ENCODE data around the gene FMOD.

Gene FMOD

DNA sequence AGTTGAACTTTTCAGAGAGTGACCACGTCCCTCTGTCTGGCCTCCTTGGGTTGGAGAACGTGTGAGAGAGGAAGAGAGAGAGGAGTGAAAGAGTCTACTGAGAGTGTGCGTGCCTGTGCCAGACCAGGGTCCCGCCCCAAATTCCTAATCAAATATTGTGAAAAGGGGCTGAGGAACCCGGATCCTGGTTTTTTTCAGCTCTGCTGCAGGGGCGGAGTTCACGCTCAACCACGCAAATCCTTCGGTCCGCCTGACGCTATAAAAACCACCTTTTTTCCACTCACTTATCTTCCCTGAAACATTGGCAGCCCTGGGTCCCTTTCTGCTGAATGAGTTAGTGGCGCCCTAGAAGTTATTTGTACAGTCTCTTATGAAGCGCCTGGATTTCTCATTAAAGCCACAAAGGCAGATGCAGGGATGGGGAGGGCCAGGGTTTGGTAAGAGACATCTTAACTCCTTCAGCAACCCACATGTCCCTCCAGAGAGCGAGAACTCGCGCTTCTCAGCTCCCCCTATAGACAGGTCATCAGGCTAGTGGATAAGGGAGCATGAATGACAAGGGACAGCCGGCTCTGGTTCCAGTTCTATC is at the start of gene FMOD:
Gene FMOD, minus strand, starts transcription at position 86 of the 589 bp plus-strand sequence. CDS start 2,852 bp downstream, outside the sequence.
- ATAC-seq, result peak; percentile 44
- H3K27ac Mint-ChIP-seq, result peak within 1 kb of the TSS; percentile 52
- no peaks in the 10 kb centered on the region for H3K36me3 Mint-ChIP-seq
- H3K4me3 Mint-ChIP-seq, result peak within 1 kb of the TSS; percentile 58
- H3K9me3 Mint-ChIP-seq, result peaks cover 3% of the 10 kb centered on the region
- peaks cover 18% of the 10 kb centered on the region for H3K4me1 Mint-ChIP-seq
- H3K27me3 Mint-ChIP-seq, result peaks cover 61% of the 10 kb centered on the region

DNA sequence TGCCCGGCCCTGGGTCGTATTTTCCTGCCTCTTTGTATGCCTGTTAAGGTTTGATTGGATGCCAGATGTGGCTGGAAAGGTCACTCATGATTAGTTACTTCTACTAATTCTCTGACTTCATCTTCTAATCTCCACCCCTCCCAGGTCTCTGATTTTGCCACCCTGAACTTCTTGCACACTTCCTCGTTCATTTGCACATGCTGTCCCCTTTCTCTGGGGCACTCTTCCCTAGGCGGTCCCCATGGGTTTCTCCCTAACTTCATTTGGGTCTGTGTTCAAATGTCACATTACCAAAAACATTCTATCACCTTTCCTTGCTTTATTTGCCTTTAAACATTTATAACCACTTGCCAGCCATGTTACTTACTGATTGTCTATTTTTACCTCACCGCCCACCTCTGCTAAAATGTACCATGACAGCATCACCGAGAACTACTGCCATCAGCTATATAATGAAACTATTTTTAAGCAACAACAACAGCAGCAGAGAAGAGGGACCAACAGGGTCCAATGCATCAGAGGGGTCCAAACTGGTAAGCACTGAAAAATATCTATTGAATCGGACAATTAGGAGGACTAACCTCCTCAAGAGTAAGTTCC is 45.8 kb upstream of the FMOD start:
- no peak for ATAC-seq
- H3K4me3 Mint-ChIP-seq, result no peak overlapping the region

DNA sequence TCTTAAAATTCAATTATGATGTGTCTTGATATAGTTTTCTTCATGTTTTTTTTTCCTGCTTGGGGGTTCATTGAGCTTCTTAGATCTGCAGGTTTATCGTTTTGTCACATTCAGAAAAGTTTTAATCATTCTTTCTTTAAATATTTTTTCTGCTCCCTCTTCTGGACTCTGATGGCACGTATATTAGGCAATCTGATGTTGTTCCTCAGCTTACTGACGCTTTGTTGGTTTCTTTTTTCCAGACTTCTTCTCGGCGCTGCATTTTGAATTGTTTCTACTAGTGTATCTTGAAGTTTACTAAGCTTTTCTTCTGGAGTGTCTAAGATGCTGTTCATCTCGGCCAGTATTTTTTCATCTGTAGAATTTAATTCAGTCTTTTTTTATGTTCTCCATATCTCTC is 44.8 kb upstream of the FMOD start:
- Mint-ChIP-seq H3K27ac (no peak overlapping the region), H3K36me3 (no peaks in the 10 kb centered on the region), H3K4me3 (no peak overlapping the region), H3K27me3 (peaks cover 34% of the 10 kb centered on the region), H3K4me1 (peaks cover 6% of the 10 kb centered on the region), H3K9me3 (peaks cover 3% of the 10 kb centered on the region)
- ATAC-seq, result no peak

More for the DNA sequence above, 45.8 kb upstream of the FMOD start:
- peaks cover 6% of the 10 kb centered on the region for H3K4me1 Mint-ChIP-seq
- no peak overlapping the region for H3K27ac Mint-ChIP-seq
- H3K9me3 Mint-ChIP-seq, result peaks cover 3% of the 10 kb centered on the region
- H3K36me3 Mint-ChIP-seq, result peaks cover 4% of the 10 kb centered on the region
- H3K27me3 Mint-ChIP-seq, result peaks cover 34% of the 10 kb centered on the region

DNA sequence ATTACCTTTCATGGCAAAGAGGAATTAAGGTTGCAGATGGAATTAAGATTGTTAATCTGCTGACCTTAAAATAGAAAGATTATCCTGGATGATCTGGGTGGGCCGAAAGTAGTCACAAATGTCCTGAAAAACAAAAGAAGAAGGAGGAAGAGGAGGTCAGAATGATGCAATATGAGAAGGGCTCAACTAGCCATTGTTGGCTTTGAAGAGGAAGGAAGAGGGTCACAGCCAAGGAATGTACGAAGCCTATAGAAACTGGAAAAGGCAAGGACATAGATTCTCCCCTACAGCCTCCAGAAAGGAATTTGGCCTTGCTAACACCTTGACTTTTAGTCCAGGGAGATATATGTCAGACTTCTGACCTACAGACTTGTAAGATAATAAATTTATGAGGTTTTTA is 39.4 kb upstream of the FMOD start:
- H3K4me1 Mint-ChIP-seq, result no peaks in the 10 kb centered on the region
- peaks cover 7% of the 10 kb centered on the region for H3K27me3 Mint-ChIP-seq
- H3K27ac Mint-ChIP-seq, result no peak overlapping the region
- no peak for ATAC-seq
- H3K9me3 Mint-ChIP-seq, result peaks cover 3% of the 10 kb centered on the region
- no peaks in the 10 kb centered on the region for H3K36me3 Mint-ChIP-seq
- no peak overlapping the region for H3K4me3 Mint-ChIP-seq

DNA sequence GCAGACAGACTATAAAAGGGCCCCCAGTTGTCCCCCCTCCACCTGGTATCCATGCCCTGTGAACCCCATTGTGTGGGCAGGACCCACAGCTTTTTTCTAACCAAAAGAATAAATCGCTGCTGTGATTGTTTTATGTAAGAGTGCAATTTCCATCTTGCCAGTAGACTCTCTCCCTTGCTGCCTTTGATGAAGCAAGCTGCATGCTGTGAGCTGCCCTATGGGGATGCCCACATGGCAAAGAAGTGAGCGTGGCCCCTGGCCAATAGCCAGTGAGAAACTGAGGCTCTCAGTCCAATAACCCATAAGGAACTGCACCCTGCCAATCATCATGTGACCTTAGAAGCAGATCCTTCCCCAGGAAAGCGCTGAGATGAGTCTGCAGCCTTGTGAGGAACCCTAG is 37.8 kb upstream of the FMOD start:
- H3K36me3 Mint-ChIP-seq, result no peaks in the 10 kb centered on the region
- H3K27me3 Mint-ChIP-seq, result no peaks in the 10 kb centered on the region
- ATAC-seq, result no peak
- no peak overlapping the region for H3K4me3 Mint-ChIP-seq
- H3K9me3 Mint-ChIP-seq, result no peaks in the 10 kb centered on the region
- no peak overlapping the region for H3K27ac Mint-ChIP-seq
- no peaks in the 10 kb centered on the region for H3K4me1 Mint-ChIP-seq

DNA sequence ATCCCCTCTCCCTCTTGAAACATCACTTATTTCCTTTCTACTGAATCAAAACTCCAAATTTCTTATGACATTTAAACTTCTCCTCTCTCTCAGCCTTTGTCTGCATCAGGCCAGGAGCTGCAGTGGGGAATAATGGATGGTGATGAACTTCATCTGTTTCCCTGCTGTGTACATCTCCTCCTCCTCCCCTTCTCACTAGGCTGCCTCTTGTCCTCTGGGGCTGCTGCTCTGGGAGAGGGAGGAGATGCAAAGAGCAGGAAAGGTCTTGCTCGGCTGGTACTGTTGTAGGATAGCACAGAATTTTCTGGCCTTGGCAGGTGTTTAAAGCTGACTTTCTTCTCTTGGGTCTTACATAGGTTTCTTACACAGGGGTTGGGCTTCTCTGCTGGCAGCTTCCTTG is 31.1 kb upstream of the FMOD start:
- Mint-ChIP-seq H3K4me1 (peaks cover 40% of the 10 kb centered on the region), H3K36me3 (no peaks in the 10 kb centered on the region), H3K27me3 (no peaks in the 10 kb centered on the region), H3K4me3 (no peak overlapping the region), H3K27ac (peak overlapping the region; percentile 75), H3K9me3 (no peaks in the 10 kb centered on the region)
- ATAC-seq, result no peak

DNA sequence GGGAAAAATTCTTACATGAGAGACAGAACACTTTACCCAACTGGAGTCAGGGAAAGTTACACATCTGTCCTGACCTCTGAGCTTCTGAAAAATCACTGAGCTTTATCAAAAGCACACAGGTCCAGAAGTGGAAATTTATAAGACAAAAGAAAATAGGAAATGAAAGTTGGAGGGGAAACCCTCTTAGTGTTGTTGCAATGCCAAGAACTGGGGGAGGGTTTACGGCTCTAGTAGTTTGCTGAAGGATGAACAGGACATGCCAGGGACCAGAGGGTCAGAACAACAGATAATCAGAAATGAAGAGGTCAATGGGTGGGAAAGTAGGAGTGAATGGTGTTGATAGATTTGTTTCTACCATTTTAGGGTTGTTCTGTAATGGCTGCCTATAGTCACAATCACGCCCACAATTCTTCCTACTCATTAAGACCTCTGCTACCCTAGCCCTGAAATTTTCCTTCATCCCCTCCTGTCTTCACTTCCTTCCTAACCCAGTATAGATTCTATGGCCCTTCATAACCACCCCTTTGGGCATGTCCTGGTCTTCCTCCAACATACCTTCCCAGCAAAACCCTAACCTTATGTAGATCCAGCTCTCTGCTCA is 30.3 kb upstream of the FMOD start:
- Mint-ChIP-seq H3K4me1 (peaks cover 40% of the 10 kb centered on the region), H3K27me3 (no peaks in the 10 kb centered on the region), H3K27ac (peak overlapping the region; percentile 75), H3K36me3 (no peaks in the 10 kb centered on the region), H3K4me3 (peak overlapping the region; percentile 24), H3K9me3 (peaks cover 3% of the 10 kb centered on the region)
- ATAC-seq, result peak; percentile 92

DNA sequence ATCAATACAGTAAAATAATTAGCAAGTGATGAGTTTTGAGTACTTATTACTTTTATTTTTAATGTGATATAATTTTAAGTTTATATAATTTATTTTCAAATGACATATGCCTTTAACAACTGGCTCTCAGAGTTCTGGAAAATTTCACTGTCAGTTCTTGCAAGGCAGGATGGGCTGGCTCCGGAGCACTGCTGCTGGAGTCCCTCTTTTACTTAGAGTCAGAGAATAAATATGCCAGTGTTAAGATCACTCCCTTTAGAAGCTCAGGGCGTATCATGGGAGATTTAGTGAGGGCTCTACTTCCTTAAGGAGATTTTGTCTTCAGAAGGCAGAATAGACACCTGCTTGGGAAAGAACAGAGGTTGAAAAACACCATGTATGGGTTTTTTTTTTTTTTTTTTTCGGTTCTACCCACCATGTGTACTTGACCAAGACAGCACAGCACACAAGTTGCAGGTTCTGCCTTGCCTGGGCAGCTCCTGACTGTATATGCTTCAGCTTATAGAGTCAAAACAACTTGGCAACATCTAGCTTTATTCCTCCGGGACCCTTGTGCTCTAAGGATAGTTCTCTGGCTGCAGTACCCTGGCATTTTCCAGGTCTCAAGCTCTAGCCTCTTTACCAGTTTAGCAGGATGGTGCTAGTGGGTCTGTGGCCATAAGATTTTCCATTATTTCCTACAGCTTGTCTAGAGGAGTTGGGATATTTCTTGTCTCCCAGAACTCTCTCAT is 29.7 kb upstream of the FMOD start:
- peak; percentile 86 for ATAC-seq
- Mint-ChIP-seq H3K27ac (peak overlapping the region; percentile 75), H3K4me1 (peaks cover 40% of the 10 kb centered on the region), H3K36me3 (no peaks in the 10 kb centered on the region), H3K4me3 (peak overlapping the region; percentile 24), H3K27me3 (no peaks in the 10 kb centered on the region), H3K9me3 (peaks cover 3% of the 10 kb centered on the region)

DNA sequence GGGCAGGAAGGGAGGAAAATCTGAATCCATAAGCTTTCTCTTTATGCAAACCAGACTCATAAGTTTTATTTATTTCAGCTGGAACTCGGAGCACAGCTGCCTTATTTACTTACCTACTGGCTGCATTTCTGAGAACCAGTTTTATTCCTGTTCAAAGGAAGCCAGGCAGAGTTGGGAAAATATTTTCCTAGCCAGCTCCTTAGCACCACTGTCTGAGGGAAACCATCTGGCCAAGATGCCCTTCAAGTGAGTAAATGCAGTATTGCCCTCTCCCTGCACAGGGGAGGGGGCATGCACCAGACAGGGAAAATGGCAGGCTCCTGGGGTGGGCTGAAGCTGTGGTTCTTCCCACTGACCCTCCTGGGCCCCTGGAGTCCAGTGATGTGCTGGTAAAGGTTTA is 28.9 kb upstream of the FMOD start:
- H3K27me3 Mint-ChIP-seq, result no peaks in the 10 kb centered on the region
- ATAC-seq, result no peak
- peaks cover 3% of the 10 kb centered on the region for H3K9me3 Mint-ChIP-seq
- peaks cover 40% of the 10 kb centered on the region for H3K4me1 Mint-ChIP-seq
- H3K27ac Mint-ChIP-seq, result peak overlapping the region; percentile 71
- no peak overlapping the region for H3K4me3 Mint-ChIP-seq
- H3K36me3 Mint-ChIP-seq, result no peaks in the 10 kb centered on the region

DNA sequence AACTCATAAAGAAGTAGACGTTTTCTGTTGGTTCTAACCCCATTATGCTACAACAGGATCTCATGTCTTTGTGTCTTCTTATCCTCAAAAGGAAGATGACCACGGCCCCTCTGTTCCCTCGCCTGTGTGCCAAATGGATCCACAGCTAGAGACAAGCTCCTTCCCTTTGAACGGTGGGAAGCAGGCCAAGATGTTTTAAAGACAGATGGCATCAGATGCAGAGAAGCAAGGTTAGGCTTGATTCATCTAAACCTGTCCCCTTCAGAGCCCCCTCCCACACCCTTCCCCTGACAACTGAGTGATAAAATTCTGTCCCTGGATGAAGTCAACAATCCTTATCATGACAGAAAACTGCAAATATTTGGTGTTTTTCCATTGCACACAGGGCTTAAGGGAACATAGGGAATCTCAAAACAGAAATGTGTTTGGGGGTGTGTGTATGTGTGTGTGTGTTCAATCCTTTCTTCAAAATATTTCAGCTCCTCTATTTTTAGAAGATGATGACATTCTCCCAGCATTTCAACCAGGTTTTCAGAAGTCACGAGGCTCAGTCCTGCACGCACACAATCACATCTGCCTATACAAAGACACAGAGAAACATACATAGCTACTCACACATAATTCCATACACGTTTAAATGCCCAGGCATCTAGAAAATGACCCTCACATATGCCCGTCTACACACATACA is 27.8 kb upstream of the FMOD start:
- no peaks in the 10 kb centered on the region for H3K36me3 Mint-ChIP-seq
- peaks cover 3% of the 10 kb centered on the region for H3K9me3 Mint-ChIP-seq
- H3K4me3 Mint-ChIP-seq, result no peak overlapping the region
- no peak for ATAC-seq
- peaks cover 40% of the 10 kb centered on the region for H3K4me1 Mint-ChIP-seq
- H3K27ac Mint-ChIP-seq, result no peak overlapping the region
- no peaks in the 10 kb centered on the region for H3K27me3 Mint-ChIP-seq

DNA sequence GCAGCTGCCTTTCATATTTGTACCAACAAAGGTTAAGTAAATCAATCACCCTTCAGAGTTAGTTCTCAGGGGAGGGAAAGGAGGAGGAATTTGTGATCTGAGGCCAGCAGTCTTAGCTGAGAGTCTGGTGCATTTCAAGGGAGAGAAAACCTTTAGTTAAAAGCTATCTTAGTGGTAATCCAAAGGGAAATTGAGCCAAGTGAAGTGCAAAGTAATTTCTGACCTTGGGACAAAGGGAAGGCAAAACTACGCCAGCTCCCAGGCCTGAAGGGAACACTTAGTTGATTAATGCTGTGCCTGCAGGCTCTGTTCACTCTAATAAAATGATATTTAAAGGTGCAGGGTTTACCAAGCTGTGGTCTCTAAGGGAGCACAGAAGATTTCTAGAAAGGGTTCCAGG is 23.1 kb upstream of the FMOD start:
- Mint-ChIP-seq H3K4me1 (no peaks in the 10 kb centered on the region), H3K9me3 (peaks cover 3% of the 10 kb centered on the region), H3K4me3 (no peak overlapping the region), H3K36me3 (no peaks in the 10 kb centered on the region), H3K27me3 (no peaks in the 10 kb centered on the region), H3K27ac (no peak overlapping the region)
- no peak for ATAC-seq

DNA sequence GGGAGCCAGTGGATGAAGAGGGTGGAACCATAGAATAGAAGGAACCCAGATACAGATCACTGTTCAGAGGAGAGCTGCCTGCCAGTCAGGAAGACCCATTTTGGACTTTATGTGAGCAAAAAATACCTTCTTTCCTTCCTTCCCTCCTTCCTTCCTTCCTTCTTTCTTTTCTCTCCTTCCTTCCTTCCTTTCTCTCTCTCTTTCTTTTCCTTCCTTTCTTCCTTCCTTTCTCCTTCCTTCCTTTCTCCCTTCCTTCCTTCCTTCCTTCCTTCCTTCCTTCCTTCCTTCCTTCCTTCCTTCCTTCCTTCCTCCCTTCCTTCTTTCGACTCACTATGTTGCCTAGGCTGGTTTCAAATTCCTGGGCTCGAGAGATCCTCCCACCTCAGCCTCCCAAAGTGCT is 22.1 kb upstream of the FMOD start:
- no peaks in the 10 kb centered on the region for H3K27me3 Mint-ChIP-seq
- no peak overlapping the region for H3K27ac Mint-ChIP-seq
- H3K4me3 Mint-ChIP-seq, result no peak overlapping the region
- no peak for ATAC-seq
- H3K4me1 Mint-ChIP-seq, result no peaks in the 10 kb centered on the region
- H3K9me3 Mint-ChIP-seq, result peaks cover 3% of the 10 kb centered on the region
- no peaks in the 10 kb centered on the region for H3K36me3 Mint-ChIP-seq

DNA sequence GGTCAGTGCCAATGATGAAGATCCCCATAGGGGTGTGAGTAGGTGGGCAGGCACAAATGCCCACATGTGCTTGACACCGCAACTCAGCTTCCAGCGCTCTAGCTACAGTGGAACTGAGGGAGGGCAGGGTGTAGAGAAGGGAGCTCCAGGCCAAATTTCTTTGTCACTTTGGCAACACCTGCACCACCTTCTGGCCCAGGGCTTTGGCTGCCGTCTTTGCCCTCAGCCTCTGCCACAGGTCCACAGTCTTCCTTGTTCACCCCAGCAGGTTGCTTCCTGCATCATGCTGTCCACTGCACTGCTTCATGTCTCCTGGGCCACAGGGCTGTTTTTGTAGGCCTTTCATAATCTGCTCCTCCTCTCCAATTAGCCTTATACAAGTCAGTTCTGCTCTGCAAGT is 20.4 kb upstream of the FMOD start:
- Mint-ChIP-seq H3K27ac (no peak overlapping the region), H3K9me3 (no peaks in the 10 kb centered on the region), H3K4me1 (no peaks in the 10 kb centered on the region), H3K4me3 (no peak overlapping the region), H3K36me3 (no peaks in the 10 kb centered on the region), H3K27me3 (no peaks in the 10 kb centered on the region)
- ATAC-seq, result no peak

DNA sequence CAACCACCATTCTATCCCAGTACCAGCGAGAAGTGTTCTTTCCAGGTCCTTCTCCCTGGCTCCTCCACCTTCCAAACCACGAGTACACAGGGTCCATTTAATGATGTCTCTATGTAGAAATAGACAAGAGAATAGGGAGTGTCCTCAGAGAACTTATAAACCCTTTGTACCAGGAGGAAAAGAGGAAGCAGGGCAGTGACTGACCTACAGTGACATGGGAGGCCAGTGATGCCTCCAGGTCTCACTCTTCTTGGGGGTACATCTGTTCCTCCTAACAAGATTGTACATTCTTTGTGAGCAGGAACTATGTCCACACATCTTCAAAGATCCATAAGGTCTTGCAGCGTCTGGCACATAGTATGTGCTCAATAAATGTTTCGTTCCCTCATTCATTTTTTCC is 18.7 kb upstream of the FMOD start:
- Mint-ChIP-seq H3K4me1 (no peaks in the 10 kb centered on the region), H3K9me3 (no peaks in the 10 kb centered on the region), H3K27me3 (no peaks in the 10 kb centered on the region), H3K36me3 (no peaks in the 10 kb centered on the region), H3K4me3 (no peak overlapping the region), H3K27ac (no peak overlapping the region)
- no peak for ATAC-seq

Data from stimulated activated memory B cell treated with anti-CD40 and anti-IgM and Interleukin-4, amounts not matched to agents 10 μg/mL and 1 μg/mL and 100 μg/mL, for 72 hours (primary cell).